Ishikawa (cell line): Measurements from ENCODE around the gene TOR1A.

Experiments used
- RAD21 ChIP-seq: IDR thresholded peaks from 2 replicates; pipeline ENCODE4 v1.6.1; 2012; ENCODE audit warnings: low read depth
- YY1 ChIP-seq: IDR thresholded peaks from 2 replicates; pipeline ENCODE4 v1.6.1; 2012; ENCODE audit warnings: low read depth

DNA sequence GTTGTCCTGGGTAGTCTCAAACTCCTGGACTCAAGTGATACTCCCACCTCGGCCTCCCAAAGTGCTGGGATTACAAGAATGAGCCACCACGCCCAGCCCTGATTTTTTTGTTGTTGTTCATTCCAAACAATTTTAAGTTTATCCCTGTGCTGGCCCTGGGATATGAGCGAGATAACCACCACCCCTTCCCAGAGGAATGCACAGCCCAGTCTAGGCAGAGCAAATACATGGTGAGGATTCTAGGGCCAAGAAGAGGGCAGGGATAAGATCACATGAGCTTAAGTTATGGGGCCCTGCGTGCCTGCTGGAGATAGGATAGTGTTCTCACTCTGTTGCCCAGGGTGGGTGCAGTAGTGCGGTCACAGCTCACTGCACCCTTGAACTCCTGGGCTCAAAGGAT is 42.0 kb downstream of the TOR1A start:
- TF ChIP-seq RAD21 (no peak), YY1 (no peak)
